MCF 10A (cell line): ENCODE measurements around the gene FRMD6. TPM values are rescaled to one million over a fixed set of nuclear protein-coding genes. Genes with fewer than 3 reads are reported as not detected.

Experiments used
- BruUV-seq: library from RNA; stranded (reverse); fragments of 400-500 nt; replicated peaks from 2 replicates; lab custom pipeline; 2021; lab: Mats Ljungman, UMichigan
- CTCF ChIA-PET: fragments of 300-600 bp; sonication (Branson Sonifier 250); formaldehyde crosslinking; extraction: SDS; loops from one replicate; lab custom pipeline; 2021; ENCODE audit warnings: antibody characterized with exemption, inconsistent platforms; lab: Yijun Ruan, JAX
- POLR2A ChIA-PET: fragments of 300-600, 350-650 bp; sonication (Branson Sonifier 250); formaldehyde crosslinking; extraction: SDS; loops from one replicate; lab custom pipeline; 2020; ENCODE audit warnings: antibody characterized with exemption, inconsistent platforms; lab: Yijun Ruan, JAX
- DNase-seq: peaks from one replicate; pipeline ENCODE4 v3.0.0-alpha.2; 2018; ENCODE audit not compliant: unreplicated experiment
- H3K27ac Mint-ChIP-seq: one replicate; pipeline ENCODE4 v1.8.0; 2022; ENCODE audit warnings: mild to moderate bottlenecking, low read depth, mixed read lengths; ENCODE audit not compliant: unreplicated experiment
- H3K27me3 Mint-ChIP-seq: one replicate; pipeline ENCODE4 v1.8.0; 2022; ENCODE audit warnings: mixed read lengths; ENCODE audit not compliant: insufficient read depth, unreplicated experiment
- H3K36me3 Mint-ChIP-seq: one replicate; pipeline ENCODE4 v1.8.0; 2022; ENCODE audit warnings: mild to moderate bottlenecking, moderate library complexity, mixed read lengths; ENCODE audit not compliant: insufficient read depth, unreplicated experiment
- H3K4me1 Mint-ChIP-seq: one replicate; pipeline ENCODE4 v1.8.0; 2022; ENCODE audit warnings: mixed read lengths; ENCODE audit not compliant: insufficient read depth, unreplicated experiment
- H3K4me3 Mint-ChIP-seq: one replicate; pipeline ENCODE4 v1.8.0; 2022; ENCODE audit warnings: mild to moderate bottlenecking, moderate library complexity, mixed read lengths; ENCODE audit not compliant: unreplicated experiment
- H3K9me3 Mint-ChIP-seq: one replicate; pipeline ENCODE4 v1.8.0; 2022; ENCODE audit warnings: mixed read lengths; ENCODE audit not compliant: unreplicated experiment
- intact Hi-C: fragments of 100-400 bp; cut with micrococcal nuclease; formaldehyde crosslinking; loops from 2 replicates; pipeline ENCODE4 v1.14.1; 2022
- total RNA-seq: library from RNA; stranded (reverse); gene quantifications from 2 replicates; pipeline ENCODE4 v1.2.3, GENCODE V29; 2022
- TF ChIP-seq, protein P1 (sequence below): fragments of 200-600 bp; IDR thresholded peaks from one replicate; pipeline ENCODE4 v1.8.0; 2022; ENCODE audit warnings: antibody characterized with exemption, mild to moderate bottlenecking; ENCODE audit not compliant: unreplicated experiment

Gene FRMD6
- total RNA-seq, 1 experiment from 2014 or later = 135 TPM

DNA sequence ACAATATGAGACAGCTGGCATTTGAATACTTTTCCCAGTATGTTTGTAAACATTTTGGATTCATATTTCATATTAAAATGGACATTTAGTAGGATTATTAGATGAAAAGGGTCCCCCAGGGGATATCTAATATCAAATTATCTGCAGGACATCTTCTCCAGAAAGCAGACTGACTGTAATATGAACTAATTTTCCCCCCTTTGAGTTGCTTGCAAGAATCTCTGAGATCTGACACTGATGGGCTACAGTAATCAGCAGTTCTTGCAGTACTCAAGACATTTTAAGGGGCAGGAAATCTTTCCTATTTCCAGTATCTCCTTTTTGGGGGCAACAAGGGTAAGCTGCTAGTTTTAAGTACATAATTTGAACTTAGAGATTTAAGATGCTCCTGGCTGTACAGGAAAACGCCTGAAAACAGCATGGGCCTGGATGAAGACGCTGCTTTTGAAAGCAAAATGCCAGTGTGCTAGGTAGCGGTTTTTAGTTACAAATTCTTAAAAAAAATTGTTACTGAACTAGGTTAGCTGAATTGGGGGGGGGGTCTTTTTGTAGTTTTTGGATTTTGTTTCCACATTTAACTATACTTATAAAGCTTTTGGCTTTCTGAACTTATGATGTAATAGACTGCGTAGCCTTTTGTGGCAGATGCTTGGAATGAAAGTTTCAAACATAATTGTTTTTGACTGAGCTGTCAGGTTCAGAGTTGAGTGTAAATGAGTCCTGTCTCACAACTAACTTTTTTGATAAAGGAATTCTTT, 2.2 kb downstream of the FRMD6 start:
- H3K4me3 Mint-ChIP-seq = peak overlapping the region; percentile 77
- TF ChIP-seq, protein P1, sequence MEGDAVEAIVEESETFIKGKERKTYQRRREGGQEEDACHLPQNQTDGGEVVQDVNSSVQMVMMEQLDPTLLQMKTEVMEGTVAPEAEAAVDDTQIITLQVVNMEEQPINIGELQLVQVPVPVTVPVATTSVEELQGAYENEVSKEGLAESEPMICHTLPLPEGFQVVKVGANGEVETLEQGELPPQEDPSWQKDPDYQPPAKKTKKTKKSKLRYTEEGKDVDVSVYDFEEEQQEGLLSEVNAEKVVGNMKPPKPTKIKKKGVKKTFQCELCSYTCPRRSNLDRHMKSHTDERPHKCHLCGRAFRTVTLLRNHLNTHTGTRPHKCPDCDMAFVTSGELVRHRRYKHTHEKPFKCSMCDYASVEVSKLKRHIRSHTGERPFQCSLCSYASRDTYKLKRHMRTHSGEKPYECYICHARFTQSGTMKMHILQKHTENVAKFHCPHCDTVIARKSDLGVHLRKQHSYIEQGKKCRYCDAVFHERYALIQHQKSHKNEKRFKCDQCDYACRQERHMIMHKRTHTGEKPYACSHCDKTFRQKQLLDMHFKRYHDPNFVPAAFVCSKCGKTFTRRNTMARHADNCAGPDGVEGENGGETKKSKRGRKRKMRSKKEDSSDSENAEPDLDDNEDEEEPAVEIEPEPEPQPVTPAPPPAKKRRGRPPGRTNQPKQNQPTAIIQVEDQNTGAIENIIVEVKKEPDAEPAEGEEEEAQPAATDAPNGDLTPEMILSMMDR = no peak
- POLR2A ChIA-PET = interaction anchor here (0.6 to 3.7 kb wide), 23 partner anchors 9 to 1852 kb away, joined by 3 to 55 read pairs (median 4); no protein-coding TSS in a partner anchor
- TSS peak; percentile 36 for BruUV-seq
- DNase-seq = no peak
- no peaks in the 10 kb centered on the region for H3K27me3 Mint-ChIP-seq
- H3K36me3 Mint-ChIP-seq = peaks cover 17% of the 10 kb centered on the region
- no peaks in the 10 kb centered on the region for H3K9me3 Mint-ChIP-seq
- intact Hi-C loops = loop anchor here (1.0 to 5.0 kb wide), 9 partner anchors 63 to 371 kb away; no protein-coding TSS in a partner anchor
- peaks cover 46% of the 10 kb centered on the region for H3K4me1 Mint-ChIP-seq
- CTCF ChIA-PET = interaction anchor here (0.7 to 3.0 kb wide), 7 partner anchors 31 to 372 kb away, joined by 3 to 32 read pairs (median 10); no protein-coding TSS in a partner anchor
- peak overlapping the region; percentile 77 for H3K27ac Mint-ChIP-seq

DNA sequence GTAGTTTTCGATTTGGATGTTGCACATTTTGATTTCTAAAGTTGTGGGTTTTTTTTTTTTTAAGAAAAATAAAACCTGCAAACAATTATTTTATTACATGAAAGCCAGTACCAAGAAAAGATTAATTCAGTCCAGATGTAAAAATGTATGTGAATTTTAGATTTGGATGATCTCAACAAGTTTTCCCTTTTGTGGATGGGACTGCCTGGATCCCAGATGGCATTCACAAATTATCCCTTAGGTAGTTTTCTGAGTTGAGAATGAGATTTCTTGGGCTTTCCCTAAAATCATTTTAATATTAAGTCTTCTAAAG, 2.8 kb downstream of the FRMD6 start:
- H3K27ac Mint-ChIP-seq = peak overlapping the region; percentile 77
- TF ChIP-seq, protein P1 = no peak
- peaks cover 47% of the 10 kb centered on the region for H3K4me1 Mint-ChIP-seq
- CTCF ChIA-PET = interaction anchor here (0.7 to 3.0 kb wide), 4 partner anchors 31 to 372 kb away, joined by 3 to 32 read pairs (median 12); no protein-coding TSS in a partner anchor
- POLR2A ChIA-PET = interaction anchor here (0.6 to 3.7 kb wide), 9 partner anchors 9 to 258 kb away, joined by 3 to 55 read pairs (median 3); no protein-coding TSS in a partner anchor
- H3K27me3 Mint-ChIP-seq = no peaks in the 10 kb centered on the region
- peak overlapping the region; percentile 77 for H3K4me3 Mint-ChIP-seq
- peaks cover 22% of the 10 kb centered on the region for H3K36me3 Mint-ChIP-seq
- DNase-seq = no peak
- BruUV-seq = no TSS peak
- no peaks in the 10 kb centered on the region for H3K9me3 Mint-ChIP-seq
- intact Hi-C loops = loop anchor here (5.0 kb wide), 2 partner anchors 63 to 287 kb away; no protein-coding TSS in a partner anchor

DNA sequence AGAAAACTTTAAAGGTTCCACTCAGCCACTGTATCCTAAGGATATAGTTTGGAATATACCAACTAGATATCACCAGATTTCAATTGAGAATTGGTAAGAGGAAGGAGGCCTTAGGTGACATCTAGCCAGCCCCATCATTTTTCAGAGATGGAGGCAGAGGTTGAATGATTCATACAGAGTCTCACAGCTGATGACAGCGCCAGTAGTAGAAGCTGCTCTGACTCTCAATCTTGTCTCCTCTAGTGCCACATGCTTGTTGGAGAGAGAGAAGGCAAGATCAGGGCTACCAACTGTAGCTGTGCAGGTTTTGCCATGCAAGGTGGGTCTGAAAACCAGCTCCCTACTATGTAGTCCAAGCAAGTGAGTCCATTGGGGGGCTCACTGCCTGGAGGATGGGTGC, 6.1 kb downstream of the FRMD6 start:
- no TSS peak for BruUV-seq
- no peak for DNase-seq
- Mint-ChIP-seq H3K9me3 (no peaks in the 10 kb centered on the region), H3K4me1 (peaks cover 70% of the 10 kb centered on the region), H3K36me3 (peaks cover 38% of the 10 kb centered on the region), H3K4me3 (no peak overlapping the region), H3K27me3 (no peaks in the 10 kb centered on the region), H3K27ac (peak overlapping the region; percentile 68)
- TF ChIP-seq, protein P1 = no peak
- ChIA-PET POLR2A (interaction anchor here (0.6 to 1.3 kb wide), 4 partner anchors 15 to 167 kb away, joined by 3 read pairs; no protein-coding TSS in a partner anchor), CTCF (interaction anchor here (0.7 to 1.8 kb wide), 5 partner anchors 25 to 634 kb away, joined by 3 to 4 read pairs (median 4); no protein-coding TSS in a partner anchor)
- intact Hi-C loops = no loop called here

DNA sequence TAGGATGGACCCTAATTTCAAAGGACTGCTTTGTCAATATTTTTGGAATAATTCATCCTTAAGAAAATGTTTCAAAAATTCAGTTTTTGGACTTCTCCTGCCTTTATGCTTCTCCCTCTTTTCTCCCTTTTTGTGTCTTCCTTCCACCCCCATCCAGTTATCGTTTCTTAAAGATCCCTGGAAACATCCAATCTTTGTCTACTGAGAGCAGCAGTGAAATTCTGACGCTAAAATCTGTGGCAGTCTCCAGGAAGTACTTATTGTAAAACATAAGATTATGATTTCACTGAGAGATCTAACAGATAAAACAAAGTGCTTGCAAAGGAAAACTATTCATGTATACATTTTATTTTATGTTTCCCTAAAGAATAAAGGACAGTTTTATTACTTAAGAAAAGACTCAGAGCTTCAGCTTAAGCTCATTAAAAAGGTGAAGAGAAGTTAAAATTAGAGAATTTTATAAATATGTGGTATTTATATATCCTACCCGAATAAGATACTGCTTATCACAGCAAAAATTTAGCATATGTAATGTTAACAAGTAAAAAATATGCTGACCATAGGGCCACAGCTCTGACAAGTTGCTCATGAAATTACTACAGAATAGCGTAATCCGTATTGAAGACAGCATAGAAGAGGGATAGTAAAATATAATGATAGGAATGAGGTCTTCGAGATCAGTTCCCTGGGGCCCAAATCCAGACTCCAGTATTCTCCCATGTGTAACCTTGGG, 6.9 kb downstream of the FRMD6 start:
- no peak for DNase-seq
- Mint-ChIP-seq H3K4me3 (no peak overlapping the region), H3K27me3 (no peaks in the 10 kb centered on the region), H3K27ac (peak overlapping the region; percentile 68), H3K36me3 (peaks cover 29% of the 10 kb centered on the region), H3K4me1 (peaks cover 69% of the 10 kb centered on the region), H3K9me3 (no peaks in the 10 kb centered on the region)
- POLR2A ChIA-PET = interaction anchor here (0.9 to 1.3 kb wide), 3 partner anchors 10 to 35 kb away, joined by 3 read pairs; no protein-coding TSS in a partner anchor
- CTCF ChIA-PET = interaction anchor here (0.8 to 1.8 kb wide), 5 partner anchors 25 to 375 kb away, joined by 3 to 4 read pairs (median 4); no protein-coding TSS in a partner anchor
- intact Hi-C loops = no loop called here
- TF ChIP-seq, protein P1 = no peak
- no TSS peak for BruUV-seq
